HG03175 (cell line): ENCODE results near the gene GNL1.
"Not testable (repeated sequence)": the region's sequence is repeated elsewhere in the genome, so short reads cannot be mapped to it uniquely, and the experiment has no call there.

Experiments
- ATAC-seq: cut with Tn5 transposase; IDR thresholded peaks from one replicate; pipeline ENCODE4 v1.9.1; 2021; ENCODE audit warnings: mild to moderate bottlenecking, moderate library complexity; ENCODE audit not compliant: unreplicated experiment

Gene GNL1

DNA sequence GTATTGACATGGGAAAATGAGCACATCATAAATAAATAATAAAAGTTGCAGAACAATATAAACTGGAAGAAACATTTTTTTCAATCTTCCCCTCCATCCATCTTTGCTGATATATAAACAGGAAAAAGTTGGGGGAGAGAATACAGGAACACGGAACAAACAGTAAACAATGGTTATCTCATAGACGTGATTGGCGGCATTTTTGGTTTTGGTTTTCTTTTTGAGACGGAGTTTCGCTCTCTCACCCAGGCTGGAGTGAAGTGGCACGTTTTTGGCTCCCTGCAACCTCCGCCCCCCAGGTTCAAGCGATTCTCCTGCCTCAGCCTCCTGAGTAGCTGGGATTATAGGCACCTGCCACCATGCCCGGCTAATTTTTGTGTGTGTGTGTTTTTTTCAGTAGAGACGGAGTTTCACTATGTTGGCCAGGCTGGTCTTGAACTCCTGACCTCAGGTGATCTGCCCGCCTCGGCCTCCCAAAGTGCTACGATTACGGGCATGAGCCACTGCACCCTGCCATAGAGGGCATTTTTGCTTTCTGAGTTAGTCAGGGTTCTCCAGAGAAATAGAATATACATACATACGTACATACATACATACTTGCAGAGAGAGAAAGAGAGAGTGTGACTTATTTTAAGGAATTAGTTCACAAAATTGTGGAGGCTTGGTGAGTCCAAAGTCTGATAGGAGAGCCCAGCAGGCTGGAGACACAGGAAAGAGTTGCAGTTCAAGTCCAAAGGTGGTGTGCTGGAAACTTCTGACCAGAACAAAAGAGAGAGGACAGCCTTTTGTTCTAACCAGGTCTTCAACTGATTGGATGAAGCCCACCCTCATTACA is 22.6 kb downstream of the GNL1 start:
- ATAC-seq = no peak

DNA sequence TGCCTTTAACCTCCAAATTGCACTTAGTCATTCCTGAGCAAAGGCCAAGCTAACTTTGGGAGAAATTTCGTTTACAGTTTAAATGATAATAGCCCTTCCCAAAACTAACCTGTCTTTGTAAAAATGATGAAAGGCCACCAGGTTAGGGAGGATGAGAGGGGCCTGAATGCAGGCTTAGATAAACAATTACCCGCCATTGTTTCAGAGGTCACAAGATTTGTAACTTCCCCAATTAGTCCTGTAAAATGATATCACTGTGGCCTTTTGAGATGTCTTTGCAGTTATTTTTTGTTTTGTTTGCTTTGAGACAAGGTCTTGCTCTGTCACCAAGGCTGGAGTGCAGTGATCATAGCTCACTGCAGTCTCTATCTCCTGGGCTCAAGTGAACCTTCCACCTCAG is 26.3 kb downstream of the GNL1 start:
- ATAC-seq = no peak

DNA sequence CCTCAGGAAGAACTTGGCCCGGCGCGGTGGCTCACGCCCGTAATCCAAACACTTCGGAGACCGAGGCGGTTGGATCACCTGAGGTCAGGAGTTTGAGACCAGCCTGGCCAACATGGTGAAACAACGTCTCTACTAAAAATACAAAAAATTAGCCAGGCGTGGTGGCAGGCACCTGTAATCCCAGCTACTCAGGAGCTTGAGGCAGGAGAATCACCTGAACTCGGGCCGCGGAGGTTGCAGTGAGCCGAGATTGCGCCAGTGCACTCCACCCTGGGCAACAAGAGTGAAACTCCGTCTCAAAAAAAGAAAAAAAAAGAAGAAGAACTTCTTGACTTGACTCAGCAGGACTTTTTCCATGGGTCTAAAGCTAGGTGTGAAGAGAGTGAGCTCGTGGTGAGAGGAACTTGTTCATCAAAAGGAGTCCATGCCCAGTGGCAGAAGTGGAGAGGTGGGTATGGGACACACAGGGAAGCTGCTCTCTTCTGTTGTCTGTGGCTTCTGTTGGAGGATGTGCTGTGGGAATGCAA is 26.9 kb downstream of the GNL1 start:
- peak; percentile 56 for ATAC-seq

GRCh38 chr6:30526444-30526843 is 29.8 kb downstream of the GNL1 start:
- ATAC-seq = not testable (repeated sequence)

DNA sequence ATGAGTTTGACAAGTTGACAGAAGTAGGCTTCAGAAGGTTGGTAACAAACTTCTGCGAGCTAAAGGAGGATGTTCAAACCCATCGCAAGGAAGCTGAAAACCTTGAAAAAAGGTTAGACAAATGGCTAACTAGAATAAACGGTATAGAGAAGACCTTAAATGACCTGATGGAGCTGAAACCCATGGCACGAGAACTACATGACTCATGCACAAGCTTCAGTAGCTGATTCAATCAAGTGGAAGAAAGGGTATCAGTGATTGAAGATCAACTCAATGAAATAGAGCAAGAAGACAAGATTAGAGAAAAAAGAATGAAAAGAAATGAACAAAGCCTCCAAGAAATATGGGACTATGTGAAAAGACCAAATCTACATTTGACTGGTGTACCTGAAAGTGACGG is 34.3 kb downstream of the GNL1 start:
- ATAC-seq = not testable (repeated sequence)

DNA sequence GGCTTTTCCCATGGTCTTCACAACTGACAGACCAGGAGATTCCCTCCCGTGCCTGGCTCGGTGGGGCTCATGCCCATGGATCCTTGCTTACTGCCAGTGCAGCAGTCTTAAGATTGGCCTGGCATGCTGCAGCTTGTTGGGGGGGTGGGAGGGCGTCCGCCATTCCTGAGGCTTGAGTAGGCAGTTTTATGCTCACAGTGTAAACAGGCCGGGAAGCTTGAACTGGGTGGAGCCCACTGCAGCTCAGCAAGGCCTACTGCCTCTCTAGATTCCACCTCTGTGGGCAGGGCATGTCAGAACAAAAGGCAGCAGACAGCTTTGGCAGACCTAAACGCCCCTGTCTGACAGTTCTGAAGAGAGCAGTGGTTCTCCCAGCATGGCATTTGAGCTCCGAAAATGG is 35.2 kb downstream of the GNL1 start:
- ATAC-seq = not testable (repeated sequence)

GRCh38 chr6:30520522-30520921 is 35.8 kb downstream of the GNL1 start:
- no peak for ATAC-seq

DNA sequence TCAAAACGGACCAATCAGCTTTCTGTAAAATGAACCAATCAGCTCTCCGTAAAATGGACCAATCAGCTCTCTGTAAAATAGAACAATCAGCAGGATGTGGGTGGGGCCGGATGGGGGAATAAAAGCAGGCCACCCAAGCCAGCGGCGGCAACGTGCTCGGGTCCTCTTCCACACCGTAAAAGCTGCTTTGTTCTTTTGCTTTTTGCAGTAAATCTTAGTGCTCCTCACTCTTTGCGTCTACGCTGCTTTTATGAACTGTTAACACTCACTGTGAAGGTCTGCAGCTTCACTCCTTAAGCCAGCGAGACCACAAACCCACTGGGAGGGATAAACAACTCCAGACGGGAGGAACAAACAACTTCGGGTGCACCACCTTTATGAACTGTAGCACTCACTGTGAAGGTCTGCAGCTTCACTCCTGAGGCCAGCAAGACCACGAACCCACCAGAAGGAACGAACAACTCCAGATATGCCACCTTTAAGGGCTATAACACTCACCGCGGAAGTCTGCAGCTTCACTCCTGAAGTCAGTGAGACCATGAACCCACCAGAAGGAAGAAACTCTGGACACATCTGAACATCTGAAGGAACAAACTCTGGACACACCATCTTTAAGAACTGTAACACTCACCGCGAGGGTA is 37.7 kb downstream of the GNL1 start:
- ATAC-seq = not testable (repeated sequence)

DNA sequence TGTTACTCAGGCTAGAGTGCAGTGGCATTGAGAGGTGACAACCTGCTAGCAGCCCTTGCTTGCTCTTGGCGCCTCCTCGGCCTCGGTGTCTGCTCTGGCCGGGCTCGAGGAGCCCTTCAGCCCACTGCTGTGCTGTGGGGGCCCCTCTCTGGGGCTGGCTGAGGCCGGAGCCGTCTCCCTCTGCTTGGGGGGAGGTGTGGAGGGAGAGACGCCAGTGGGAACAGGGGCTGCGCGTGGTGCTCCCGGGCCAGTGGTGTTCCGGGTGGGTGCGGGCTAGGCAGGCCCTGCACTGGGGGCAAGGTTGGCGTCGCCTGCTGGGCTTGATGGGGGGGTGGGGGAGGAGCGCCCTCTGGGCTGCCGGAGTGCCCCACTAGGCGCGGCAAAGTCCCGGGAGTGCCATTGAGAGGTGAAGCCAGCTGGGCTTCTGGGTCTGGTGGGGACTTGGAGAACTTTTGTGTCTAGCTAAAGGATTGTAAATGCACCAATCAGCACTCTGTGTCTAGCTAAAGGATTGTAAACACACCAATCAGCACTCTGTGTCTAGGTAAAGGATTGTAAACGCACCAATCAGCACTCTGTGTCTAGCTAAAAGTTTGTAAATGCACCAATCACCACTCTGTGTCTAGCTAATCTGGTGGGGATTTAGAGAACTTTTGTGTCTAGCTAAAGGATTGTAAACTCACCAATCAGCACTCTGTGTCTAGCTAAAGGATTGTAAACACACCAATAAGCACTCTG is 38.4 kb downstream of the GNL1 start:
- not testable (repeated sequence) for ATAC-seq

- ATAC-seq = not testable (repeated sequence)
Measured at GRCh38 chr6:30516754-30517076, 39.6 kb downstream of the GNL1 start.

DNA sequence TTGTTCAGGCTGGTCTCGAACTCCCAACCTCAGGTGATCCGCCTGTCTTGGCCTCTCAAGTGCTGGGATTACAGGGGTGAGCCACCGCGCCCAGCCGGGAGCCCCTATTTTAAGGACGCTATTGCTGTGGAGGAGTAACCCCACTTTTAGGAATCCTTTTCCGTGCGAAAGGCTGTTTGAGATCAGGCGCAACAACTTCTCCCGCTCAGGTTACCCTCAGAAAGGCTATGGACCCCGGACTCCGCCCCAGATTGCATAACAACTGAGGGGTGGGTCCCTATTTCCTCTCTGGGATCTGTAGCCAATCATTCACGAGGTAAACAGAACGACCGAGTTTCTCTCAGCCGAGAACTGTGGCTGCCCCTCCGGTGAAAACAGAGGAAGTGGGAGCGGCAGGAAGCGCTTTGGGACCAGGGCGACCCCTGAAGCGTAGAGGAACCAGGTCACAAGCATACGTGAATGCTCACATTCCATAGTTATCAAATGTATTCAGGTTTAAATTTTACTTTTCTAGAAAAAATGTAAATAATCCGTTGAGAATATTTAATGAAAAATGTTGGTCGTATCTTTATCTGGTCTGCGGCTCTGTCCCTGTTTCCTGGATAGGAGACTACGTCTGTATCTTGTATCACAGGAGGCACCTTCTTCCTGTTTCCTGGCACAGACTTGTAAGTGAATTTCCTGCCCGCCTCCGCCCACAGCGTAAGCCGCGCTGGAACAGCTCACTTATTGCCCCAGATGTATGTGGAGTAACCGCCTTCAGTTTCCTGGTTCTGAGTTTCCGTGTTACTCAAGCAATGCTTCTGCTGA is 40.1 kb downstream of the GNL1 start:
- ATAC-seq = peak; percentile 78

- no peak for ATAC-seq
Measured at GRCh38 chr6:30515106-30515505, 41.2 kb downstream of the GNL1 start.

GRCh38 chr6:30513451-30513850 is 42.8 kb downstream of the GNL1 start:
- ATAC-seq = no peak

- ATAC-seq = no peak
Measured at GRCh38 chr6:30511169-30511546, 45.1 kb downstream of the GNL1 start.

- ATAC-seq = no peak
Measured at GRCh38 chr6:30510419-30511168, 45.7 kb downstream of the GNL1 start.

GRCh38 chr6:30508890-30509736 is 47.2 kb downstream of the GNL1 start:
- peak; percentile 45 for ATAC-seq

- peak; percentile 48 for ATAC-seq
Measured at GRCh38 chr6:30507849-30508827, 48.2 kb downstream of the GNL1 start.
